SK-N-SH (cell line): Measurements from ENCODE around the gene CAGE1.

ENCODE experiments used
- EP300 ChIP-seq, 2 experiments: IDR thresholded peaks; 2 replicates each; pipeline versions ENCODE4 v1.4.0 to v1.6.1; 2012; ENCODE audit warnings: borderline replicate concordance in 1 of 2, low read depth in 1 of 2, low read length in 1 of 2
- FOXJ3 ChIP-seq: sonication (generic); formaldehyde crosslinking; IDR thresholded peaks from 2 replicates; pipeline ENCODE4 v1.5.1; 2020; ENCODE audit warnings: mild to moderate bottlenecking, missing genetic modification reagents
- POLR2AphosphoS5 ChIP-seq: IDR thresholded peaks from 2 replicates; pipeline ENCODE4 v1.6.1; 2012; ENCODE audit warnings: low read depth, low read length
- RFX5 ChIP-seq: IDR thresholded peaks from 2 replicates; pipeline ENCODE4 v1.6.1; 2012; ENCODE audit warnings: mild to moderate bottlenecking, improper control_type of control experiment, low read length
- TF ChIP-seq, protein P1 (sequence below): fragments of 200-600 bp; sonication (generic); IDR thresholded peaks from 2 replicates; pipeline ENCODE4 v1.6.1; 2017; ENCODE audit warnings: antibody characterized with exemption, mild to moderate bottlenecking, moderate library complexity
- TF ChIP-seq, protein P2 (sequence below): IDR thresholded peaks from 2 replicates; pipeline ENCODE4 v1.4.0; 2012; ENCODE audit warnings: low read depth, borderline replicate concordance
- TF ChIP-seq, protein P3 (sequence below): fragments of 150-350 bp; IDR thresholded peaks from 2 replicates; pipeline ENCODE4 v1.6.1; 2017; ENCODE audit warnings: antibody characterized with exemption, low read length, low read depth, borderline replicate concordance
- TF ChIP-seq, protein P4 (sequence below): IDR thresholded peaks from 2 replicates; pipeline ENCODE4 v1.4.0; 2012; ENCODE audit warnings: low read depth

DNA sequence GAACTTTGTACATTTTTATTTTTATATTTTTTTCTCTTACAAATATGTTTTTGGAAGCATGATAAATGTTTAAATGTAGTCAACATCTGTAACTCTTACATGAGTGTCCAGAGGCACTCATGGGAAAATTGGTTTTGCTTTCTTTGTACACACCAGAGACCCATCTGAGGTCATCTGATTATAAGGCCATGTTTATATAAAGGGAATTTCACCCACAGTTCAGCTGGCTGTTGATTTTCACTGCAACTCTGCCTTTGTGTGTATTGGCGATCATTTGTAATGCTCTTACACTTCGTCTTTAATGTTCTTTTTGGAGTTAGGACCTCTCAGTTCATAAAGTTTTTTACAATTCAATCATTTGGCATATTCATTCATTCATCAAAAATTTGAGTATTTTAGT lies 28.1 kb upstream of the CAGE1 start:
- no peak for TF ChIP-seq EP300 (IDR thresholded peaks at IDR 0.05; ENCODE audit: borderline replicate concordance in 1 of 2, low read depth in 1 of 2, low read length in 1 of 2)
- no peak for TF ChIP-seq POLR2AphosphoS5
- no peak for TF ChIP-seq RFX5
- TF ChIP-seq FOXJ3 (CRISPR knock-in tag) = no peak
- TF ChIP-seq, protein P1, sequence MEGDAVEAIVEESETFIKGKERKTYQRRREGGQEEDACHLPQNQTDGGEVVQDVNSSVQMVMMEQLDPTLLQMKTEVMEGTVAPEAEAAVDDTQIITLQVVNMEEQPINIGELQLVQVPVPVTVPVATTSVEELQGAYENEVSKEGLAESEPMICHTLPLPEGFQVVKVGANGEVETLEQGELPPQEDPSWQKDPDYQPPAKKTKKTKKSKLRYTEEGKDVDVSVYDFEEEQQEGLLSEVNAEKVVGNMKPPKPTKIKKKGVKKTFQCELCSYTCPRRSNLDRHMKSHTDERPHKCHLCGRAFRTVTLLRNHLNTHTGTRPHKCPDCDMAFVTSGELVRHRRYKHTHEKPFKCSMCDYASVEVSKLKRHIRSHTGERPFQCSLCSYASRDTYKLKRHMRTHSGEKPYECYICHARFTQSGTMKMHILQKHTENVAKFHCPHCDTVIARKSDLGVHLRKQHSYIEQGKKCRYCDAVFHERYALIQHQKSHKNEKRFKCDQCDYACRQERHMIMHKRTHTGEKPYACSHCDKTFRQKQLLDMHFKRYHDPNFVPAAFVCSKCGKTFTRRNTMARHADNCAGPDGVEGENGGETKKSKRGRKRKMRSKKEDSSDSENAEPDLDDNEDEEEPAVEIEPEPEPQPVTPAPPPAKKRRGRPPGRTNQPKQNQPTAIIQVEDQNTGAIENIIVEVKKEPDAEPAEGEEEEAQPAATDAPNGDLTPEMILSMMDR = no peak
- TF ChIP-seq, protein P2, sequence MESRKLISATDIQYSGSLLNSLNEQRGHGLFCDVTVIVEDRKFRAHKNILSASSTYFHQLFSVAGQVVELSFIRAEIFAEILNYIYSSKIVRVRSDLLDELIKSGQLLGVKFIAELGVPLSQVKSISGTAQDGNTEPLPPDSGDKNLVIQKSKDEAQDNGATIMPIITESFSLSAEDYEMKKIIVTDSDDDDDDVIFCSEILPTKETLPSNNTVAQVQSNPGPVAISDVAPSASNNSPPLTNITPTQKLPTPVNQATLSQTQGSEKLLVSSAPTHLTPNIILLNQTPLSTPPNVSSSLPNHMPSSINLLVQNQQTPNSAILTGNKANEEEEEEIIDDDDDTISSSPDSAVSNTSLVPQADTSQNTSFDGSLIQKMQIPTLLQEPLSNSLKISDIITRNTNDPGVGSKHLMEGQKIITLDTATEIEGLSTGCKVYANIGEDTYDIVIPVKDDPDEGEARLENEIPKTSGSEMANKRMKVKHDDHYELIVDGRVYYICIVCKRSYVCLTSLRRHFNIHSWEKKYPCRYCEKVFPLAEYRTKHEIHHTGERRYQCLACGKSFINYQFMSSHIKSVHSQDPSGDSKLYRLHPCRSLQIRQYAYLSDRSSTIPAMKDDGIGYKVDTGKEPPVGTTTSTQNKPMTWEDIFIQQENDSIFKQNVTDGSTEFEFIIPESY = no peak
- TF ChIP-seq, protein P3, sequence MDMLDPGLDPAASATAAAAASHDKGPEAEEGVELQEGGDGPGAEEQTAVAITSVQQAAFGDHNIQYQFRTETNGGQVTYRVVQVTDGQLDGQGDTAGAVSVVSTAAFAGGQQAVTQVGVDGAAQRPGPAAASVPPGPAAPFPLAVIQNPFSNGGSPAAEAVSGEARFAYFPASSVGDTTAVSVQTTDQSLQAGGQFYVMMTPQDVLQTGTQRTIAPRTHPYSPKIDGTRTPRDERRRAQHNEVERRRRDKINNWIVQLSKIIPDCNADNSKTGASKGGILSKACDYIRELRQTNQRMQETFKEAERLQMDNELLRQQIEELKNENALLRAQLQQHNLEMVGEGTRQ = no peak
- TF ChIP-seq, protein P4, sequence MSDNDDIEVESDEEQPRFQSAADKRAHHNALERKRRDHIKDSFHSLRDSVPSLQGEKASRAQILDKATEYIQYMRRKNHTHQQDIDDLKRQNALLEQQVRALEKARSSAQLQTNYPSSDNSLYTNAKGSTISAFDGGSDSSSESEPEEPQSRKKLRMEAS = no peak
